HG03432 (cell line): Measurements from ENCODE around the gene SRGAP3.
A peak's percentile ranks its signal among the peaks of the same experiment; 100 is the strongest.

Source experiments
- ATAC-seq: cut with Tn5 transposase; IDR thresholded peaks from one replicate; pipeline ENCODE4 v1.9.1; 2021; ENCODE audit warnings: mild to moderate bottlenecking, moderate library complexity; ENCODE audit not compliant: unreplicated experiment

Gene SRGAP3

DNA sequence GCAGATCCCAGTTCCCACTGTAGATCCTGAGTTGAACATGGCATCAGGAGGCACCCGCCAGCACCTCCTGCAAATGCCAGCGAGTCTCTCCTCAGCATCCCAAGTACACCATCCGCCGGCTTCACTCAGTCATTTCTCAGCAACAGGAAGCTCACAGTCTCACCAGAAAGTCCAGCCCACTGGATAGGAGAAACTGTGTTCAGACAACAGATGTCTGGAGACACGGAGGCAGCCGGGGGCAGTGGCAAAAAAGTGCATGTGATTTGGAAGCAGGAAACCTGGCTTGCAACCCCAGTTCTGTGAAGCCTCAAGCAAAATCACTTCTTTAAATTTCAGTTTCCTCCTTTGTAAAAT is 68.7 kb downstream of the SRGAP3 start:
- ATAC-seq, result peak; percentile 30

- peak; percentile 81 for ATAC-seq
Measured at GRCh38 chr3:9179826-9180763, 69.4 kb downstream of the SRGAP3 start.

- no peak for ATAC-seq
Measured at GRCh38 chr3:9178697-9179096, 70.7 kb downstream of the SRGAP3 start.

DNA sequence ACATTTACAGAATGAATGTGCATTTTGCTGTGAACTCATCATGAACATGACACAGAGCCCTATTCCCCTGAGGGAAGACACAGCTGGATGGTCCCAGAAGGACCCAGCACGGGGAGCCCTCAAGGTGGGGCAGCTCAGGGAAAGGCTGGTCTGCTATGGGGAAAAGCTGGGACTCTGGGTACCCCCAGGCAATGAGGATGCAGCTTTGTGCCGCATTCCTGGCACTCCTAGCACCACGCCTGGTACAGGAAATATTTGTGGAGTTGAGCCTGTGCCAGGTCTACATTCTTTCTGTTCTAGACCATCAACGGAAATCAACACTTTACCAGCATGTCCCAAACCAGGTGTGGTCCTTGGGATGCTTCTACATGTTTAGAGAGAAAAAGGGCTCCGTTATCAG is 74.0 kb downstream of the SRGAP3 start:
- ATAC-seq, result no peak

GRCh38 chr3:9173445-9173844 is 76.0 kb downstream of the SRGAP3 start:
- ATAC-seq, result no peak

DNA sequence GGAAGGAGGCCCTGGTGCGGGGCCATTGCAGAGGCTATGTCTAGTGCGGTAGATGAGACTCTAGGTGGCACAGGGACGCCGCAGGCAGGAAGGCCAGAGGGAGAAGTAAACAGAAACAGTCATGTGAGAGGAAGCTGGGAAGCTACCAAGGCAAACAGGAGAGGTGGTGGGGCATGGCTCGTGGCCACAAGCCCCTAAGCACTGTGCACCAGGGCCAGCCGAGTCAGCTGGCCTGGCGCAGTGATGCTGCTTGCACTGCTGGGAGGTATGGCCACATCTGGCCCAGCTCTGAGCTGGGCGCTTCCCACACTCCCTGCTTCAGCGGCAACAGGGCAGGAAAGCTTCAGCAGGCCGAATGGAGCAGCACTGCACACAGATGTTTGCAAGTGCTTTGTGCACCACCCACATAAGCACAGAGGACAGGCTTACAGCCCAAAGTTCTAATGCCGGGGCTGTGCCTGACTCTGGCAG is 76.6 kb downstream of the SRGAP3 start:
- ATAC-seq, result no peak

DNA sequence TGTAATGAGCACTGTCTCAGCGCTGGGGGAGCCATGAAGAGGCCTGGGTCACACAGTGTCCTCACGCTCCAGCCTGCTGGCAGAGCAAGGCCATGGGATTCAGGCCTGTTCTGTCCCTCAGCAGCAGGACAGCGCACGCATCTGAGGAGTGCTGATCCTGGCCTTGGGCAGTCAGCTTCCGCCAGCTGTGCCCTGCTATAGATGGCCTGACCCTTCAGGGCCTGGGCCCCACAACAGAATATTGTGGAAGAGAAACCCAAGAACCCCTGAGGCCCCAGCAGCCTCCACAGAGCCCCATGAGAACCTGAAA is 78.6 kb downstream of the SRGAP3 start:
- no peak for ATAC-seq

DNA sequence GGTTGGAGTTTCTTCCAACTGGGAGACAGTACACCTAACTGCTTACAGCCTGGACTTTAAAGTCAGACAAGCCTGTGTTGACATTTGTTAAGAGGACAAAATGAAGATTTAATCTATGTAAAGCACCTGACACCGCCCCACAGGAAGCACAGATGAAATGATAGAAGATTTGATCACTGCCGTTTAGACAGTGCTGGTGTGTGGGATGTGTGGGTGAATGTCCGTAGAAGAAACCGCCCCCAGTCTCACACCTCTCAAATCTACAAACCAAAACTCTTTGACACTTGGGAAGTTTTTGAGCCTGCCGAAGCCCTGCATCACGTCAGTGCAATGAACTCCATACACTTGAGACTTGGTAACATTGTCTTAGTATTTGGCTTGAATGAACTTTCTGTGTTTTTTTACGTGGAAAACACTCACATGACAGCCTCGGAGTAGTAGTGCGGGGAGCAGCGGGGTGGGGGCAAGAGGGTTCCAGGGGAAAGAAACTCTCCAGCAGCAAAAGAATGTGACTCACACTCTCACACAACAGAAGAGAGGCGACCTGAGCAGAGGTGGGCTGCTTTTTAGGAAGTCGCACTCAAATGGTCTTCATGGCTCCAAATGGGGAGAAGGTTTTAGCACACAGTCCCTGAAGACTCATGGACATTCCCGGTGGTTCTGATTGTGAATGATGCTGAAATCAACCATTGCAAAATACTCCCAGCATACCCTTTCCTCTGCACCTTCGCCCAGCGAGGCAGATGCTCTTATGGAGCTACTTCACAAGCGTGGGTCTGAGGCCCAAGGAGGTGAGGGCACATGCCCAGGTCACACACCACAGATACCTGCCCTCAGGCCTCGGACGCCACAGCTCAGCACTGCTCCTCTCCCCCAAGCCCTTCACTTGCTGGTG is 79.2 kb downstream of the SRGAP3 start:
- ATAC-seq, result no peak

GRCh38 chr3:9169326-9169725 is 80.1 kb downstream of the SRGAP3 start:
- ATAC-seq, result no peak

- peak; percentile 97 for ATAC-seq
Measured at GRCh38 chr3:9168241-9168741, 81.2 kb downstream of the SRGAP3 start.

DNA sequence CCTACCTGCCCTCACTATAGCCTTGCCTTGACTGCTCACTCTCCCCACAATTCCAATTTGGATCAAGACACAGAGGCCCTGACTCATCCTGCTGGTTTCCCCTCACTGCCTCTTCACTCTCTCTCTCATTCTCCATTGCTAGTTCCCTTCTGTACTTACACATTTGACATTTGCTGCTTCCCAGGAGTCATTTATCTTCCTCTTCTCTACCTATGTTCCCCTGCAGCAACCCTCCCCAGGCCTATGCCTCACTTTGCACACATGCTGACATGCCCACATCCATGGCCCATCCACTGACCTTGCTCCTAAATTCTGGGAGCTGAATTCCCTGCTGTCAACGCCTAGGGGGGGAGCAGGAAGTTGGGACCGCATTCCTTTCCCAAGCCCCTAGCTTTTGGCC is 82.2 kb downstream of the SRGAP3 start:
- no peak for ATAC-seq

DNA sequence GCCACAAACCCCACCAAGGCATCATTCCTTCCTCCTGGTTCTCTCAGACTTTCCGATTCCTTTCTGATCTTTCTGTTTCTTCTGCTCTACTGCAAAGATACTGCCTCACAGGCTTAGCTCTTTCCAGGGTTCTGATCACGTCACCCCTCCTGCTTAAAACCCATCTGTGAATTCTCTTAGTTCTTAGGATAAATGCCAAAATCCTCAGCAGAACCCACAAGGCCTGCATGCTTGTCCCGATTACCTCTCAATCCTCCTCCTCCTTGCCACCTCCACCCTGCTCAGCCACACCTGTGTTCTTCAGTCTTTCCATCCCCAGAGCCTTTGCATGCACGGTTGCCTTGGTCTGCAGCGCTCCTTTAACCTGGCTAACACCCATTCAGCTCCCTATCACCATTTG is 84.0 kb downstream of the SRGAP3 start:
- no peak for ATAC-seq

GRCh38 chr3:9163289-9163688 is 86.2 kb downstream of the SRGAP3 start:
- no peak for ATAC-seq

DNA sequence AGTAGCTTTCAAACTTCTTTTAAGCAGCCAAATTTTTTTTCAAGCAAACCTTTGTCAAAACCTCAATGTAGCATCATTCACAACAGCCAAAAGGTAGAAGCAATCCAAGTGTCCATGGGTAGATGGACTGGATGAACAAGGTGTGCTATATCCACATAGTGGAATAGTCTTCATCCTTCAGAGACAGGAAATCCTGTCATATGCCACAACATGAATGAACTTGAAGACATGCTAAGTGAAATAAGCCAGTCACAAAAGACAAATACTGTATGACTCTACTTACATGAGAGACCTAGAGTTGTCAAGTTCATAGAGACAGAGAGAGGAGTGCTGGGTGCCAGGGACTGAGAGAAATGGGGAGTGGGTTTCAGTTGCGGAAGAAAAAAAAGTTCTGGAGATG is 87.6 kb downstream of the SRGAP3 start:
- ATAC-seq, result no peak

GRCh38 chr3:9161298-9161697 is 88.1 kb downstream of the SRGAP3 start:
- ATAC-seq, result no peak

DNA sequence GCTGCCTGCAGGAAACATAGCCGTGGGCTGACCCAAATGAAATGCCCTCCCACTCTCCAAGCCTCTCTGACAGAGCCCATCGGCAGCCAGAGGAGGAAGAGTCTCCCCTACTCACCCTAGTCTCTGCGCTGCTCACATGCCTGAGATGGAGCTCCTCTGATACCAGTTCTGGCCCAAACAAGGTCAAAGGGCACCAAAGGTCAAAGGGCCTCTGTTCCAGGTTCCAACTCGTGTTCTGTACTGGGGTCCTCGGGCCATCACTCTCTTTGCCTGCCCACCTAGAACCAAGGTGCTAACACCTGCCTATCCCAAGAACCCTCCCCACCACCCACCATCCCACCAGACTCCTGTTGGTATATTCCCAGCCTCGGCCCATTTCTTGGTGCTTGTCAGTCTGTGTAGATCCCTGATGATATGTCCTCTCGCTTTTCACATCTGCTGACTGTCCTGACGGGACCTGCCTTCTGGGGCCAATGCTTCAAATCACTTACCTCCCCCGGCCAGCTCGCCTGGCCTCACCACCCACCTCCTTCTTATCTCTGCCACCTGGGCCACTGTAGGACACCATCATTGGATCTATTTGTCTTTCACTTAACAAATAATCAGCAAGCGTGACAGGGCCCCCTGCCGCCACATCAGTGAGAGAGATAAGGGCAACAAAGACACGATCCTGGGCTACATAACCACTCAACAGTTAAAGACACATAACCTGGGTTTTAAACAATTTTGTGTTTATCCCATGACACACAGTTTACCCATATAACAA is 90.4 kb downstream of the SRGAP3 start:
- ATAC-seq, result no peak

GRCh38 chr3:9157651-9158362 is 91.6 kb downstream of the SRGAP3 start:
- ATAC-seq, result no peak

DNA sequence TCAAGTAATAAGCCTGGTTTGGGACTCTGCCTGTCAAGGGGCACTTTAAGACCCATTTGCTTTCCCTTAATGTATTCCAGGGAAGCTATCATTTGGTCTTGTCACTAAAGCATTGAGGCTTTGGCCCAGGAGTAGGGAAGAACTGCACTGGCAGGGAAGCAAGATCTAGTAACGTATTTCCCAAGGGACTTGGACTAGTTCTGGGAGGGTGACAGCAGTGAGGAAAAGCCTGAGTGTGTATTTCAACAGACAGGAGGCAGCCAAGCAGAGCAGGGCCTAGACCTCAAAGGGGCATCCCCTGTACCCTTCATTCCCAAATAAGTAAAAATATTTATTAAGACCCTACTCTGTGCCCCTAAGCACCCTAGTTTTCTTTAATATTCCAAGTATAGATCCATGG is 92.8 kb downstream of the SRGAP3 start:
- no peak for ATAC-seq

DNA sequence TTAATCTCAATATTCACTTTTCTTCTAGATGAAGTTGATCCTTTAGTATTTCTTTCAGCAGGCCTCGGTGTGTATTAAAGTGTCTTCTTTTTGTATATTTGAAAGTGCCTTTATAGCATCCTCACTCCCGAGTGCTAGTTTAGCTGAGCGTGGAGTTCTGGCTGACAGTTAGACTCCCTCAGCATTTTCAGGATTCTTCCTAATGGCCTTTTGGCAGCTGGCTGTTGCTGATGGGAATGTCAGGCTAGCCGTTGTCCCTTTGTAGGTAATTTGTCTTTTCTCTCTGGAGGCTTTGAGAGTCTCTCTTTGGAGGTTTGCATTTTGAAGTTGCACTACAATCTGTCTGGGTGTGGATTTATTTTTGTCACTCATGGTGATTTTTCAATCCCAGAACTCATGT is 94.4 kb downstream of the SRGAP3 start:
- ATAC-seq, result no peak

GRCh38 chr3:9153904-9154619 is 95.4 kb downstream of the SRGAP3 start:
- ATAC-seq, result no peak
